SH-SY5Y (cell line): ENCODE data around the gene PPP1R3D.

Experiments used
- GATA2 ChIP-seq: IDR thresholded peaks from 2 replicates; pipeline ENCODE4 v1.6.1; 2011; ENCODE audit warnings: mild to moderate bottlenecking, low read depth, low read length
- GATA3 ChIP-seq: IDR thresholded peaks from 2 replicates; pipeline ENCODE4 v1.6.1; 2011; ENCODE audit warnings: low read depth, mild to moderate bottlenecking, low read length, moderate library complexity

DNA sequence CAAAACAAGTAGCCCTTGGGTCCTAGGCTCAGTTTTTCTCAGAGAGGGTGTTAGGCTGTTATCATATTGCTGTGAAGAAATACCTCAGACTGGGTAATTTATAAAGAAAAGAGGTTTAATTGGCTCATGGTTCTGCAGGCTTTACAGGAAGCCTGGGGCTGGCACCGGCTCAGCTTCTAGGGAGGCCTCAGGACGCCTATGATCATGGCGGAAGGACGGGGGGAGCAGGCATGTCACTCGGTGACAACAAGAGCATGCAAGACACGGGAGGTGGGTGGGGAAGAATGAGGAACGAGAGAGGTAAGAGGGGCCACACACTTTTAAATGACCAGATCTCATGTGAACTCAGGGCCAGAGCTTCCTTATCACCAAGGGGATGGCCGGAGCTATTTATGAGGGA lies 45.1 kb upstream of the PPP1R3D start:
- TF ChIP-seq GATA2 (no peak), GATA3 (no peak)
